Measurements from ENCODE around the gene NSG1. TPM values are rescaled to one million over a fixed set of nuclear protein-coding genes. Genes with fewer than 3 reads are reported as not detected.

The NSG1 gene
- total and polyA plus RNA-seq, 2 of the 13 experiments (the other 11 are each of a cell fraction or from before 2014, with no cell fraction given): not detected

- 100% methylated on average over 4 of the region's 5 CpGs for WGBS (ENCODE audit: low lambda C conversion rate)
- BruUV-seq (replicated peaks): no TSS peak
- H4K20me1 ChIP-seq (ENCODE audit: insufficient read depth, low read length): no peaks in the 10 kb centered on the region
- TF ChIP-seq EP300 (IDR thresholded peaks at IDR 0.05; ENCODE audit: low read depth in 2 of 2, low read length in 2 of 2) (no peak), EP300 (CRISPR knock-in tag; IDR thresholded peaks at IDR 0.05; ENCODE audit: borderline replicate concordance) (no peak), AKAP8 (CRISPR knock-in tag; IDR thresholded peaks at IDR 0.05) (no peak), ZNF326 (CRISPR knock-in tag; IDR thresholded peaks at IDR 0.05; ENCODE audit: borderline replicate concordance) (no peak), CTCF (CRISPR knock-in tag; IDR thresholded peaks at IDR 0.05) (no peak), ZC3H13 (CRISPR knock-in tag; IDR thresholded peaks at IDR 0.05) (no peak), ZHX1 (CRISPR knock-in tag; IDR thresholded peaks at IDR 0.05; ENCODE audit: low read depth) (no peak), KDM1A (CRISPR knock-in tag; IDR thresholded peaks at IDR 0.05) (no peak), ZSCAN5A (CRISPR knock-in tag; IDR thresholded peaks at IDR 0.05; ENCODE audit: borderline replicate concordance) (no peak), MXD4 (CRISPR knock-in tag; IDR thresholded peaks at IDR 0.05) (no peak), ZNF704 (CRISPR knock-in tag; IDR thresholded peaks at IDR 0.05; ENCODE audit: borderline replicate concordance) (no peak), ATRX (CRISPR knock-in tag; IDR thresholded peaks at IDR 0.05; ENCODE audit: borderline replicate concordance) (no peak), KDM5B (CRISPR knock-in tag; IDR thresholded peaks at IDR 0.05; ENCODE audit: borderline replicate concordance) (no peak), SMYD3 (CRISPR knock-in tag; IDR thresholded peaks at IDR 0.05) (no peak)
Observed at GRCh38 chr4:4455210-4455865, 68.4 kb downstream of the NSG1 start.

More at GRCh38 chr4:4455210-4455865, 68.4 kb downstream of the NSG1 start:
- FAIRE-seq (no peak), ATAC-seq (no peak), DNase-seq (ENCODE audit: low spot score) (no peak)
- H3K79me2 ChIP-seq (ENCODE audit: insufficient read depth, low read length): no peaks in the 10 kb centered on the region
- H3K36me3 ChIP-seq (replicated peaks in 1 of 2; ENCODE audit: control insufficient read depth in 1 of 2, insufficient read depth in 2 of 2, low read length in 2 of 2): peaks cover 14 to 67% of the 10 kb centered on the region in 2 experiments
- H3K27me3 ChIP-seq (ENCODE audit: control insufficient read depth in 1 of 2, insufficient read depth in 2 of 2, low read length in 2 of 2): no peaks in the 10 kb centered on the region
- no peaks in the 10 kb centered on the region for H3K4me1 ChIP-seq (ENCODE audit: insufficient read depth, low read length)
- H3K4me2 ChIP-seq (ENCODE audit: low read depth, low read length): no peak overlapping the region
- ChIA-PET CTCF (ENCODE audit: low intra/inter-chr PET ratio, low total read pairs) (no interaction called here), POLR2A (no interaction called here)
- intact Hi-C loops (cut with micrococcal nuclease; ENCODE audit: unreplicated experiment) (no loop called here), in situ Hi-C loops (cut with HindIII; ENCODE audit: extremely low pct_ligation_motif_present, low pct_unique_long_range_greater_than_20kb) (no loop called here)
- no peak overlapping the region for H3K27ac ChIP-seq (ENCODE audit: extremely low read length, insufficient read depth, low read length)
- no peak overlapping the region for H3K9ac ChIP-seq (ENCODE audit: insufficient read depth, low read depth, low read length)
- H3K9me3 ChIP-seq (ENCODE audit: low read length): no peaks in the 10 kb centered on the region
- no peak overlapping the region for H3K4me3 ChIP-seq (replicated peaks in 1 of 3; ENCODE audit: insufficient read depth in 1 of 3, low read depth in 2 of 3, low read length in 3 of 3)
- no peak overlapping the region for H2AFZ ChIP-seq (ENCODE audit: low read length)

Measured in HepG2 (cell line).